Measurements from ENCODE around the gene GCNT4.

GCNT4 gene

DNA sequence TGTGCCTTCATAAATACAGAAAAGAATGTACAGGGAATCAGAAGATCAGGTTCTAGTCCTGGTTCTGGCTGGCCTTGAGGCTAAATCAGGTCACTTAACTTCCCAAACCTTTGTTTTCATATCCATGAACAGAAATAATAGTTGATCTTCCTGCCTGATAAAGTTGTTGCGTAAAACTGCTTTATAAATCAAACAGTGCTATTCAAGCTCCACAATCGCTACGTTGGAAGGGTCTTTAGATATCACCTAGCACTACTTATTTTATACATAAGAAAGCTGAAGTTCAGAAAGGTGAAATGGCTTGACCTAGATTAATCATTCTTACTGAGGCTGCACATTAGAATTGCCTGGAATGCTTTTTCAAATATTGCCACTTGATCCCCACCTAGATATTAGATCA lies 36.3 kb upstream of the GCNT4 start:
- TF ChIP-seq SIN3A (IDR thresholded peaks at IDR 0.05; ENCODE audit: borderline replicate concordance, insufficient read depth, low read length) (no peak), POLR2AphosphoS5 (IDR thresholded peaks at IDR 0.05; ENCODE audit: low read depth, low read length) (no peak), TAF1 (IDR thresholded peaks at IDR 0.05; ENCODE audit: borderline replicate concordance, insufficient read depth, low read length) (no peak), FOXP2 (optimal IDR thresholded peaks at IDR 0.05; ENCODE audit: borderline replicate concordance, extremely low read depth, extremely low read length, insufficient read depth) (no peak)
- TF ChIP-seq, protein P1, sequence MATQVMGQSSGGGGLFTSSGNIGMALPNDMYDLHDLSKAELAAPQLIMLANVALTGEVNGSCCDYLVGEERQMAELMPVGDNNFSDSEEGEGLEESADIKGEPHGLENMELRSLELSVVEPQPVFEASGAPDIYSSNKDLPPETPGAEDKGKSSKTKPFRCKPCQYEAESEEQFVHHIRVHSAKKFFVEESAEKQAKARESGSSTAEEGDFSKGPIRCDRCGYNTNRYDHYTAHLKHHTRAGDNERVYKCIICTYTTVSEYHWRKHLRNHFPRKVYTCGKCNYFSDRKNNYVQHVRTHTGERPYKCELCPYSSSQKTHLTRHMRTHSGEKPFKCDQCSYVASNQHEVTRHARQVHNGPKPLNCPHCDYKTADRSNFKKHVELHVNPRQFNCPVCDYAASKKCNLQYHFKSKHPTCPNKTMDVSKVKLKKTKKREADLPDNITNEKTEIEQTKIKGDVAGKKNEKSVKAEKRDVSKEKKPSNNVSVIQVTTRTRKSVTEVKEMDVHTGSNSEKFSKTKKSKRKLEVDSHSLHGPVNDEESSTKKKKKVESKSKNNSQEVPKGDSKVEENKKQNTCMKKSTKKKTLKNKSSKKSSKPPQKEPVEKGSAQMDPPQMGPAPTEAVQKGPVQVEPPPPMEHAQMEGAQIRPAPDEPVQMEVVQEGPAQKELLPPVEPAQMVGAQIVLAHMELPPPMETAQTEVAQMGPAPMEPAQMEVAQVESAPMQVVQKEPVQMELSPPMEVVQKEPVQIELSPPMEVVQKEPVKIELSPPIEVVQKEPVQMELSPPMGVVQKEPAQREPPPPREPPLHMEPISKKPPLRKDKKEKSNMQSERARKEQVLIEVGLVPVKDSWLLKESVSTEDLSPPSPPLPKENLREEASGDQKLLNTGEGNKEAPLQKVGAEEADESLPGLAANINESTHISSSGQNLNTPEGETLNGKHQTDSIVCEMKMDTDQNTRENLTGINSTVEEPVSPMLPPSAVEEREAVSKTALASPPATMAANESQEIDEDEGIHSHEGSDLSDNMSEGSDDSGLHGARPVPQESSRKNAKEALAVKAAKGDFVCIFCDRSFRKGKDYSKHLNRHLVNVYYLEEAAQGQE (IDR thresholded peaks at IDR 0.05; ENCODE audit: insufficient read depth in 1 of 2, low read depth in 2 of 2, low read length in 2 of 2), result no peak

DNA sequence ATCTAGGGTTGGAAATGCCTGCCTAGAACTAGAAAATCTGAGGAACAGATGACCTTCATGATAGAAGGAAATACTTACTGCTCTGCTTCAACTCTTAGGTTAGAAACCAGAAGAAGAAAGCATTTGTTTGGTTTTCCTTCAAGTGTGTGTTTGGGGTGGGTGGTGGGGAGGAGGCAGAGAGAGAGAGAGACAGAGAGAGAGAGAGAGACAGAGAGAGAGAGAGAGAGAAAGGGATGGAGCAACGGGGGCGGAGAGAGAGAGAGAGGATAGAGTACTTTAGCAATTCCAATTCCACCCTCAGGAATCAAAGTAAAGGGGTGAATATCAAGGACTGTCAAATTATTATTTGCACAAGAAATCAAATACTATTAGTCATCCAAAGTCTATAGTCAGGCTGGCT lies 29.2 kb upstream of the GCNT4 start:
- TF ChIP-seq TAF1 (IDR thresholded peaks at IDR 0.05; ENCODE audit: borderline replicate concordance, insufficient read depth, low read length), result no peak
- TF ChIP-seq POLR2AphosphoS5 (IDR thresholded peaks at IDR 0.05; ENCODE audit: low read depth, low read length), result no peak
- no peak for TF ChIP-seq FOXP2 (optimal IDR thresholded peaks at IDR 0.05; ENCODE audit: borderline replicate concordance, extremely low read depth, extremely low read length, insufficient read depth)
- TF ChIP-seq, protein P1 (IDR thresholded peaks at IDR 0.05; ENCODE audit: insufficient read depth in 1 of 2, low read depth in 2 of 2, low read length in 2 of 2), result no peak
- no peak for TF ChIP-seq SIN3A (IDR thresholded peaks at IDR 0.05; ENCODE audit: borderline replicate concordance, insufficient read depth, low read length)

DNA sequence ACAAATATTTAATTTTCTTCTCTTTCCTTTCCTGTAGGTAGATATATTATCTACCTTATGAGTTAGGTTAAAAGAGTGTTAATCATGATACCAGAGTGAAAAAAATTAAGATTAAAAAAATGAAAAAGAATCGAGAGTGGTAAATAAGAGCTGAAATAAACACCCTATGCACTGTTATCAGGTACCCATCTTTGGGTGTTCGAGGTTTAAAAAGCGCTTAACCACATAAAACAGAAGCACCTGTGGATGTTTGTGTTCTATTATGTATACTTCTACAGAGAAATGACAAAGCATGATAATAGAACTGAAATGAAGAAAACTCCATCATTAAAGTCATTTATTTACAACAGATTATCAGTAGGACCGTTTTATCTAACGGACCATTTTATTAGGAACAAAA lies 25.7 kb upstream of the GCNT4 start:
- TF ChIP-seq FOXP2 (optimal IDR thresholded peaks at IDR 0.05; ENCODE audit: borderline replicate concordance, extremely low read depth, extremely low read length, insufficient read depth), result no peak
- no peak for TF ChIP-seq SIN3A (IDR thresholded peaks at IDR 0.05; ENCODE audit: borderline replicate concordance, insufficient read depth, low read length)
- TF ChIP-seq, protein P1 (IDR thresholded peaks at IDR 0.05; ENCODE audit: insufficient read depth in 1 of 2, low read depth in 2 of 2, low read length in 2 of 2), result no peak
- no peak for TF ChIP-seq POLR2AphosphoS5 (IDR thresholded peaks at IDR 0.05; ENCODE audit: low read depth, low read length)
- TF ChIP-seq TAF1 (IDR thresholded peaks at IDR 0.05; ENCODE audit: borderline replicate concordance, insufficient read depth, low read length), result no peak

DNA sequence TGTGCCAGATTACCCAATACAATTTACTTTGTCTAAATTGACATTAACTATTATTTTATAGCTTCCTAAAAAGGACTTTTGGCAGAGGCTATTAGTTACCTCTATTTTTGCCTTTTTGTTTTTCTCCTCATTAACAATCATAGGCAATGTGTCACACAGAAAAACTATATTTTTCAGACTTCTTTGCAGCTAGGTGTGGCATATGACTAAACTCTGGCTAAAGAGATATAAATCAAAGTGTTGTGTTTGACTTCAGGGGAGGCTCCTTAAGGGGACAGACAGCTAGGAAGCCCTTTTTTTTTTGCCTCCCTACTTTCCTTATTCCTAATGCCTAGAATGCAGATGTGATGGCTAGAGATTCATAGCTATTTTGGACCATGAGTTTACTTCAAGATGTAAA lies 19.7 kb upstream of the GCNT4 start:
- TF ChIP-seq POLR2AphosphoS5 (IDR thresholded peaks at IDR 0.05; ENCODE audit: low read depth, low read length) (no peak), SIN3A (IDR thresholded peaks at IDR 0.05; ENCODE audit: borderline replicate concordance, insufficient read depth, low read length) (no peak), FOXP2 (optimal IDR thresholded peaks at IDR 0.05; ENCODE audit: borderline replicate concordance, extremely low read depth, extremely low read length, insufficient read depth) (no peak), TAF1 (IDR thresholded peaks at IDR 0.05; ENCODE audit: borderline replicate concordance, insufficient read depth, low read length) (no peak)
- TF ChIP-seq, protein P1 (IDR thresholded peaks at IDR 0.05; ENCODE audit: insufficient read depth in 1 of 2, low read depth in 2 of 2, low read length in 2 of 2), result no peak

DNA sequence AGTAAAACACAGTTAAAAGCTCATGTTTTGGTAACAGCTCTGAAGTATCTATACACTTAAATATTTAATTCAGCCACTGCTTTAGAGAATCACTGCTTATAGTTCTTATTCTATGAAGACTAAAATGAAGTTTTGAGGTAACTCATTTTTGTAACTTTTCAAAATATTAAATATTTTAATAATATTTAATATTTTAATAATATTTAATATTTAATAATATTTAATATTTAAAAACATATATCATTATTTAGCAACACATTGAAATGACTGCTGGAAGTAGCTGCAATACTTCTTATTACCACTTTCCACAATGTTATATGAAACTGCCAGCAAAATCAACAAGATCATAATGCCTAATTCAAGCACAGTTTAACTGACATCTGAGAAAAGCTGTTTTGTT lies 18.7 kb upstream of the GCNT4 start:
- TF ChIP-seq, protein P1 (IDR thresholded peaks at IDR 0.05; ENCODE audit: insufficient read depth in 1 of 2, low read depth in 2 of 2, low read length in 2 of 2), result no peak
- TF ChIP-seq TAF1 (IDR thresholded peaks at IDR 0.05; ENCODE audit: borderline replicate concordance, insufficient read depth, low read length), result no peak
- TF ChIP-seq FOXP2 (optimal IDR thresholded peaks at IDR 0.05; ENCODE audit: borderline replicate concordance, extremely low read depth, extremely low read length, insufficient read depth), result no peak
- TF ChIP-seq SIN3A (IDR thresholded peaks at IDR 0.05; ENCODE audit: borderline replicate concordance, insufficient read depth, low read length), result no peak
- TF ChIP-seq POLR2AphosphoS5 (IDR thresholded peaks at IDR 0.05; ENCODE audit: low read depth, low read length), result no peak

All from PFSK-1 (cell line).